OCI-LY7 (cell line): ENCODE results near the gene CATSPER1. TPM values are rescaled to one million over a fixed set of nuclear protein-coding genes. Genes with fewer than 3 reads are reported as not detected.

Experiments
- BruUV-seq: library from RNA; stranded (reverse); fragments of 400-500 nt; replicated peaks from 2 replicates; lab custom pipeline; 2021; lab: Mats Ljungman, UMichigan
- CTCF ChIA-PET: fragments of 300-600 bp; sonication (Branson Sonifier 250); formaldehyde crosslinking; loops from one replicate; lab custom pipeline; 2022; ENCODE audit warnings: antibody characterized with exemption; ENCODE audit not compliant: unreplicated experiment; lab: Charles Lee
- POLR2A ChIA-PET: fragments of 300-600 bp; sonication (Branson Sonifier 250); formaldehyde crosslinking; loops from one replicate; lab custom pipeline; 2022; ENCODE audit warnings: antibody characterized with exemption; lab: Charles Lee
- DNase-seq: peaks from one replicate; pipeline ENCODE4 v3.0.0-alpha.2; 2015; ENCODE audit warnings: low spot score
- H2AFZ ChIP-seq: fragments of 200-600 bp; sonication (generic), shearing (Covaris generic); 2 replicates; pipeline ENCODE4 v1.6.1; 2014; ENCODE audit warnings: mild to moderate bottlenecking, antibody characterized with exemption, low read length, moderate library complexity
- H3K27ac ChIP-seq: fragments of 200-600 bp; sonication (generic); 2 replicates; pipeline ENCODE4 v1.5.1; 2014; ENCODE audit warnings: mixed run types, low read depth, mild to moderate bottlenecking, moderate library complexity, low read length, inconsistent platforms; ENCODE audit not compliant: poor library complexity, severe bottlenecking
- H3K36me3 ChIP-seq: fragments of 200-600 bp; sonication (generic); 2 replicates; pipeline ENCODE4 v1.6.1; 2014; ENCODE audit warnings: mild to moderate bottlenecking, antibody characterized with exemption, low read length, moderate library complexity, mixed read lengths; ENCODE audit not compliant: insufficient read depth
- H3K4me1 ChIP-seq: fragments of 200-600 bp; sonication (generic); 2 replicates; pipeline ENCODE4 v1.5.1; 2014; ENCODE audit warnings: mild to moderate bottlenecking, low read length; ENCODE audit not compliant: insufficient read depth, poor library complexity, severe bottlenecking
- H3K4me2 ChIP-seq: fragments of 200-600 bp; sonication (generic); 2 replicates; pipeline ENCODE4 v1.6.1; 2014; ENCODE audit warnings: mild to moderate bottlenecking, low read length
- H3K4me3 ChIP-seq: fragments of 200-600 bp; sonication (generic); 2 replicates; pipeline ENCODE4 v1.5.1; 2014; ENCODE audit warnings: mild to moderate bottlenecking, low read depth, low read length; ENCODE audit not compliant: poor library complexity, severe bottlenecking
- H3K79me2 ChIP-seq: fragments of 200-600 bp; sonication (generic); 2 replicates; pipeline ENCODE4 v1.6.1; 2016; ENCODE audit warnings: low read depth, mild to moderate bottlenecking, low read length, moderate library complexity, mixed read lengths; ENCODE audit not compliant: insufficient read depth
- H3K9me2 ChIP-seq: fragments of 200-600 bp; sonication (generic); 2 replicates; pipeline ENCODE4 v1.6.1; 2016; ENCODE audit warnings: mild to moderate bottlenecking, low read length, mixed read lengths; ENCODE audit not compliant: insufficient read depth
- H3K9me3 ChIP-seq: fragments of 200-600 bp; sonication (generic); 2 replicates; pipeline ENCODE4 v1.6.1; 2014; ENCODE audit warnings: mild to moderate bottlenecking, mixed run types, low read length, mixed read lengths
- H4K20me1 ChIP-seq: fragments of 200-600 bp; sonication (generic); 2 replicates; pipeline ENCODE4 v1.6.1; 2014; ENCODE audit warnings: mild to moderate bottlenecking, antibody characterized with exemption, low read length, moderate library complexity, mixed read lengths; ENCODE audit not compliant: insufficient read depth
- EZH2phosphoT487 ChIP-seq: fragments of 200-600 bp; sonication (generic); IDR thresholded peaks from 2 replicates; pipeline ENCODE4 v1.6.1; 2018; ENCODE audit warnings: low read depth, borderline replicate concordance, mild to moderate bottlenecking, mixed run types, antibody characterized with exemption, low read length, moderate library complexity, mixed read lengths
- intact Hi-C: fragments of 100-400 bp; cut with micrococcal nuclease; formaldehyde crosslinking; loops from one replicate; pipeline ENCODE4 v1.10.0; 2022; ENCODE audit not compliant: unreplicated experiment
- total RNA-seq, 2 experiments: library from RNA; depleted of rRNA in 1 of 2; stranded (reverse); fragments of >200 nt in 1 of 2; shearing (Covaris generic) in 1 of 2; gene quantifications; 2 replicates each; pipeline ENCODE4 v1.2.3, GENCODE V29; 2014 to 2022
- TF ChIP-seq, protein P1 (sequence below): fragments of 200-600 bp; sonication (generic); conservative IDR thresholded peaks from 2 replicates; pipeline ENCODE4 v1.5.1; 2014; ENCODE audit warnings: mild to moderate bottlenecking, antibody characterized with exemption, low read length, moderate library complexity, mixed read lengths

Gene CATSPER1
- total RNA-seq, 2 experiments from 2014 or later = not detected

DNA sequence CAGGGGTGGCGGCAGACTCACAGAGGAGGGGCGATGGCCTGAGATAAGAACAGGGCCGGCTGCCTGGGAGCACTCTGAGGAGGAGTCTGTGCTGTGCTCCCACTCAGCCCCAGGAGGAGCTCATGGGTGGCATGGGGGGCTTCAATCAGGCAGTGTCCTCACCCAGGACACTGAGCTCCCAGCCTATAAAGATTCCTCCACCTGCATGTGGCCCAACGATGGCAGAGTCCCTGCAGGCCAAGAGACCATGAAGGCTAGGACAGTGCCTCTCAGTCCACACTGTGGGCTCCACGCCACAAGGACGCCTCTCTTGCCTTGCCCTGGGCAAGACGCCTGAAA lies 12.5 kb downstream of the CATSPER1 start:
- Histone ChIP-seq H4K20me1 (no peaks in the 10 kb centered on the region), H2AFZ (no peak overlapping the region), H3K4me2 (no peak overlapping the region), H3K79me2 (no peaks in the 10 kb centered on the region), H3K36me3 (no peaks in the 10 kb centered on the region), H3K27ac (no peak overlapping the region), H3K4me3 (no peak overlapping the region), H3K9me2 (no peaks in the 10 kb centered on the region), H3K9me3 (no peaks in the 10 kb centered on the region), H3K4me1 (no peaks in the 10 kb centered on the region)
- BruUV-seq = no TSS peak
- ChIA-PET POLR2A (no interaction called here), CTCF (no interaction called here)
- TF ChIP-seq EZH2phosphoT487 = no peak
- TF ChIP-seq, protein P1, sequence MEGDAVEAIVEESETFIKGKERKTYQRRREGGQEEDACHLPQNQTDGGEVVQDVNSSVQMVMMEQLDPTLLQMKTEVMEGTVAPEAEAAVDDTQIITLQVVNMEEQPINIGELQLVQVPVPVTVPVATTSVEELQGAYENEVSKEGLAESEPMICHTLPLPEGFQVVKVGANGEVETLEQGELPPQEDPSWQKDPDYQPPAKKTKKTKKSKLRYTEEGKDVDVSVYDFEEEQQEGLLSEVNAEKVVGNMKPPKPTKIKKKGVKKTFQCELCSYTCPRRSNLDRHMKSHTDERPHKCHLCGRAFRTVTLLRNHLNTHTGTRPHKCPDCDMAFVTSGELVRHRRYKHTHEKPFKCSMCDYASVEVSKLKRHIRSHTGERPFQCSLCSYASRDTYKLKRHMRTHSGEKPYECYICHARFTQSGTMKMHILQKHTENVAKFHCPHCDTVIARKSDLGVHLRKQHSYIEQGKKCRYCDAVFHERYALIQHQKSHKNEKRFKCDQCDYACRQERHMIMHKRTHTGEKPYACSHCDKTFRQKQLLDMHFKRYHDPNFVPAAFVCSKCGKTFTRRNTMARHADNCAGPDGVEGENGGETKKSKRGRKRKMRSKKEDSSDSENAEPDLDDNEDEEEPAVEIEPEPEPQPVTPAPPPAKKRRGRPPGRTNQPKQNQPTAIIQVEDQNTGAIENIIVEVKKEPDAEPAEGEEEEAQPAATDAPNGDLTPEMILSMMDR = no peak
- intact Hi-C loops = no loop called here
- DNase-seq = no peak

GRCh38 chr11:66012946-66013761 lies 13.1 kb downstream of the CATSPER1 start:
- no TSS peak for BruUV-seq
- ChIA-PET POLR2A (no interaction called here), CTCF (no interaction called here)
- H4K20me1 ChIP-seq = no peaks in the 10 kb centered on the region
- no peak for DNase-seq
- H3K4me1 ChIP-seq = no peaks in the 10 kb centered on the region
- TF ChIP-seq, protein P1 = no peak
- H3K27ac ChIP-seq = no peak overlapping the region
- H3K9me2 ChIP-seq = no peaks in the 10 kb centered on the region
- H3K4me3 ChIP-seq = no peak overlapping the region
- H3K36me3 ChIP-seq = no peaks in the 10 kb centered on the region
- no peak overlapping the region for H2AFZ ChIP-seq
- H3K79me2 ChIP-seq = no peaks in the 10 kb centered on the region
- intact Hi-C loops = no loop called here
- no peaks in the 10 kb centered on the region for H3K9me3 ChIP-seq
- no peak overlapping the region for H3K4me2 ChIP-seq

GRCh38 chr11:66012371-66012945 lies 13.8 kb downstream of the CATSPER1 start:
- ChIA-PET CTCF (no interaction called here), POLR2A (no interaction called here)
- no peaks in the 10 kb centered on the region for H3K9me3 ChIP-seq
- H4K20me1 ChIP-seq = no peaks in the 10 kb centered on the region
- no peaks in the 10 kb centered on the region for H3K36me3 ChIP-seq
- no peak for TF ChIP-seq EZH2phosphoT487
- TF ChIP-seq, protein P1 = no peak
- intact Hi-C loops = no loop called here
- BruUV-seq = no TSS peak
- no peak overlapping the region for H3K4me2 ChIP-seq
- DNase-seq = no peak
- no peak overlapping the region for H3K4me3 ChIP-seq
- no peak overlapping the region for H3K27ac ChIP-seq
- H2AFZ ChIP-seq = no peak overlapping the region
- H3K9me2 ChIP-seq = no peaks in the 10 kb centered on the region
- no peaks in the 10 kb centered on the region for H3K4me1 ChIP-seq
- no peaks in the 10 kb centered on the region for H3K79me2 ChIP-seq
